Activated naive CD4-positive, alpha-beta T cell treated with anti-CD3 and anti-CD28 coated beads, Interleukin-2, amount 50 U/mL, for 72 hours (primary cell): Measurements from ENCODE around the gene SPATA24. TPM values are rescaled to one million over a fixed set of nuclear protein-coding genes. Genes with fewer than 3 reads are reported as not detected.

Experiments used
- ATAC-seq, 2 donors: fragments of 150-1000 bp; cut with Tn5 transposase; 2 replicates each; pipeline ENCODE4 v1.10.0; 2021; ENCODE audit warnings: mild to moderate bottlenecking in 2 of 2, moderate library complexity in 2 of 2
- DNase-seq, 2 donors: peaks; one replicate each; pipeline ENCODE4 v3.0.0; 2021 to 2022; ENCODE audit warnings: low spot score in 2 of 2
- H3K27ac Mint-ChIP-seq, 2 donors: one replicate each; pipeline ENCODE4 v1.8.0; 2022; ENCODE audit warnings: mild to moderate bottlenecking in 2 of 2, mixed read lengths in 2 of 2
- H3K36me3 Mint-ChIP-seq, 2 donors: one replicate each; pipeline ENCODE4 v1.8.0; 2022; ENCODE audit warnings: mixed read lengths in 2 of 2
- H3K9me3 Mint-ChIP-seq, 2 donors: one replicate each; pipeline ENCODE4 v1.8.0; 2022; ENCODE audit warnings: mixed read lengths in 2 of 2
- total RNA-seq, 2 donors: library from RNA; stranded (reverse); gene quantifications; one replicate each; pipeline ENCODE4 v1.2.3, GENCODE V29; 2022

SPATA24 gene
- total RNA-seq, 2 donors from 2014 or later: 6.8 to 8.9 TPM

DNA sequence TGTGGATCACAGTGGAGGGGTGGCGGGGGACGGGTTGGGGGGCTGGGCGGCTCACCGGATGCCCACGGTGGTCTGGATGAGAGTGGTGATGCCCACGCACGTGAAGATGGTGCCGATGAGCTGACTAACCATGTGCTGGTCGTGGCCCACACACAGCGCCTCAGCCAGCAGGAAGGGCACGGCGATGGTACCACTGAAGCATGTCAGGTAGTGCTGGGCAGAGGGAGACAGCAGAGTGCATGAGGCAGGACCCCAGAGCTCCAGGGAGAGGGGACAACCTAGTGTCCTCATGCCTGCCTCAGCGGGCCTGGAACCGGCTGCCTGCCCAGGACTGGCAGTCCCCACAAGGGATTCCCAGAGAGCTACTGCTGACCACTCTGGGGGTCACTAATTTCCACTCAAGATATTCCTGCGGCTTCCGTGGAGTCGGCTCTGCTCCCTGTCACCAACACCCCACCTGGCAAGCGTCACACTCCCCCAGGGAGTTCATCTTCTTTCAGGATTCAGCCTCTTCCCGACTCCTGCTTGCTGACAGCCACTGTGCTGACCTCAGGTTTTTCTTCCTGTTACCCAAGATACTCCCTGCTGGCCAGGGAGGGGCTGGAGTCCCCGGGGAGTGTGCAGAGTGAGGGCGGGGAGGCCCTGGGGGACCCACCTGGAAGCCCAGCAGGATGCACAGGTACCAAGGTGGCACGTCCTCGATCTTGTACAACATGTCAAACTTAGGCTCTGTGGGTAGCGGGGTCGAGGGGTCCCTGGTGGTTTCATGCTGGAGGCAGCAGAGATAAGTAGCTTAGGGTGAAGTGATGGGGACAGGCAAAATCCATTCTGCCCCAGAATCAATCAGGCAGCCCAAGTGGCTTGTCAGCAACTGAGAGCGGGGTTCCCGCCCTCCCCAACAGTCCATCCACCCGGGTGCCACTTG is 21.8 kb downstream of the SPATA24 start:
- Mint-ChIP-seq H3K27ac (no peak overlapping the region), H3K9me3 (no peaks in the 10 kb centered on the region), H3K36me3 (no peaks in the 10 kb centered on the region)
- DNase-seq (no peak), ATAC-seq (no peak)

DNA sequence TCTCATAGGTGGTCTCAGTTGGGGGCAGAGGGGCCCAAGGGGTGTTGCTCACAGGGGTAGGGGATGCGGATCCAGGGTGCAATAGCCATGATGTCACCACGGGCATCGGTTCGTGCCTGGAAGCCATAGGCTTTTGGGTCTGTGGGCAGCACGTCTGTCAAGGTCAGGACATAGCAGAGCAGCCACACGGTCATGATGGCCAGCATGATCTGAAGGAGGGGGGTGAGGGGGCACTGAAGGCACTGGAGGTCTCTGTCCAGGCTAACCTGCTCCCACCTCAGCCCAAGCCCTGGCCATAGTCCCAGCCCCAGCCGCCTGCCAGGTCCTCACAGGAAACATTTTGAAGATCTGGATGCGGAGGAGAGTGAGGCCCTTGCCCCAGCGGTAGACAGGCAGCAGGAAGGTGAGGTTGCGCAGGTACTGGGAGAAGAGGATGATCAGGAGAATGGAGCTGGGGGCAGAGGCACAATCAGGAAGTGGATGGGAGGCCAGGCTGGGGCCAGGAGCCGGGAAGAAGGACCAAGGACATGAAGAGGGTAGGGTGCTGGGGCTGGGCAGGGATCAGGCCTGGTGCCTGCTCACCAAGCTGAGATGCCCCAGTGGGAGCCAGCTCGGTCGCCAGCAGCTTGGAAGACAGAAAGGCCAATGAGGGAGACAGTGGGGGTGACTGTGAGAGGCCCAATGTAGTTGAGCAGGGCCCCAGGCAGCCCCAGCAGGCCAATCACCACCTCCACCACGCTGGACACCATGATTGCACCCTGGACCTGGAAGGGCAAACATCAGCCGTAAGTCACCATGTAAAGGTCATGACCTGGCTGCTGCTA is 24.1 kb downstream of the SPATA24 start:
- ATAC-seq (peak in 1 of 2 donors; percentile 6), DNase-seq (no peak)
- H3K27ac Mint-ChIP-seq: peak overlapping the region; percentile 0 to 15
- no peaks in the 10 kb centered on the region for H3K9me3 Mint-ChIP-seq
- H3K36me3 Mint-ChIP-seq: no peaks in the 10 kb centered on the region

DNA sequence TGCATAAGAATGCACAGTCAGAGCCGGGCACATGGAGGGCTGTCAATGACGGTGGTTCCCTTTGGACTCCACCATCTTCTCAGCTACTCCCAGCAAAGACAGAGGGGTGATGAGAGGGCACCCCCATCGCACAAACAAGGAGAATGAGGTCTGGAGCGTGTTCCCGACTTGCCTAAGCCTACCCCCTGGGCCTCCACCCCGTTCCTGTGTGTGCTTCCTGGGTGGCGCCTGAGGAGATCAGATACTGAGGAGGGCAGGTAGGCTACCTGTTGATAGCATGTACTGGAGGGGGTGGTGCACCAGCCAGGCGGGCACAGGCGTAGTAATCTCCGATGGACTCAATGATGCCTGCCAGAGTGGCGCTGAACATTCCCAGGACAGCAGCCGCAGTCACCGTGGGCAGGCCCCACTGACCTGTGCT is 24.9 kb downstream of the SPATA24 start:
- H3K27ac Mint-ChIP-seq: peak overlapping the region in 1 of 2 donors; percentile 0
- DNase-seq (no peak), ATAC-seq (no peak)
- H3K9me3 Mint-ChIP-seq: no peaks in the 10 kb centered on the region
- H3K36me3 Mint-ChIP-seq: no peaks in the 10 kb centered on the region

DNA sequence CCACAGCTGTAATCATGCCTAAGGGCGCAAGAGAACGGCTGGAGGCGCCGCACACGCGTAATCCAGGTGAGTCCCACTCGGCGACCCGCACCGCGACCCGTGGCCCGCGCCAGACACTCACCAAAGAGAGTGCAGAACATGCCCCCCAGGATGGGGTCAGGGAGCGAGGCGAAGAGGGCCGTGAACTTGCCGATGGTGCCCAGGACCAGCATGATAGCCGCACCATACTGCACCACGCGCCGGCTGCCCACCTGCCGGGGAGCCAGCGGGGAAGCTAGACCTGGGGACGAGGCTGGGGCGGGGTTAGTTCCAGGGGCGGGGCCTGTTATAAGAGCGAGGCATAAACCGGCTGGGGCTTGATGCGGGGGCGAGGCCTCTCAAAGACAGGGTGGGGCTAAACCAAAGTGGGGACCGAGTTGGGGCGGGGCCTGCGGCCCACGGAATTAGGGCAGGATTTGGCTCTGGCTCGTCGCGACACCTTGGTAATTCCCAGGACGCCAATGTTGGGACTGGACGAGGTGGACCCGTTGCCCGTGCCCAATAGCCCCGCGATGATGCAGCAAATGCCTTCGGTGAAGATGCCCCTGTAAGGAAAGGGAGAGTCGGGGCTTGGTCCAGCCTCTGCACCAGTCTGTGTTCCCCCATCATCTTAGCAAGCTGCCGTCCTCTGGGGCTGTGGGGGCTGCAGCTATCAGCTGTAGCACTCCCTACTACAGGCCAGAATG is 25.6 kb downstream of the SPATA24 start:
- ATAC-seq: no peak
- Mint-ChIP-seq H3K9me3 (no peaks in the 10 kb centered on the region), H3K27ac (no peak overlapping the region), H3K36me3 (no peaks in the 10 kb centered on the region)
- no peak for DNase-seq

DNA sequence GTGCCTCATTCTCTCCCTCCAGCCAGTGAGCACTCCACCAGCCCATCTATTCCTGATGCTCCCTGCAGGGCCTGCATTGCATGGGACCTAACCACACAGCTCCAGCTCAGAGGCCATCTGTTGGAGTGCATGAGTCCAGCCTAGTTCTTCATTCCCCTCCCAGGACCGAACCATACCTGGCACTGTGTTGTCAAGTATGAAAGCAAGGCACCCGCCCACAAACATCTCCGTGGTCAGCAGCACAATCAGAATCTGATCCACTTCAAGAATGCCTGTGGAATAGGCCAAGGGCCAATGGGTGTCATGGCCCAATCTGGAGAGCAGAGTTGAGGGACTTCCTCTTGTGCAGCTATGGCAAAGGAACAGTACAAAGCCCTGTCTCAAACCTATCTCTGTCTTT is 26.7 kb downstream of the SPATA24 start:
- Mint-ChIP-seq H3K9me3 (no peaks in the 10 kb centered on the region), H3K36me3 (no peaks in the 10 kb centered on the region), H3K27ac (no peak overlapping the region)
- DNase-seq: no peak
- ATAC-seq: no peak

DNA sequence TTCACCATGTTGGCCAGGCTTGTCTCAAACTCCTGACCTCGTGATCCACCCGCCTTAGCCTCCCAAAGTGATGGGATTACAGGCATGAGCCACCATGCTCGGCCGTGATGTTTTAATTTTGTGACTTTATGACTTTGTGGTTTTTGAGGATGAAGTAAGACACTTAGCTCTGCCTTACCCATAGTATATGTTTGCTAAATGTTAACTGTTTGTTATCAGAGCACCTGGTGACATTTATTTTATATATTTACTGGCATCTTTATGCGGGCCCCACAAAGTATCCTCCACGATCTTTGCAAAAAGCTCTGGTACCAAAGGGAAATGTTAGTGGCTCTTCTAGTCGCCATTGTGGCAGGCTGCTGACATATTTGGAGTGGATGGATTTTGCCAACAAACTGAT is 27.5 kb downstream of the SPATA24 start:
- ATAC-seq: no peak
- no peak for DNase-seq
- no peaks in the 10 kb centered on the region for H3K9me3 Mint-ChIP-seq
- H3K36me3 Mint-ChIP-seq: no peaks in the 10 kb centered on the region
- H3K27ac Mint-ChIP-seq: peak overlapping the region in 1 of 2 donors; percentile 23

DNA sequence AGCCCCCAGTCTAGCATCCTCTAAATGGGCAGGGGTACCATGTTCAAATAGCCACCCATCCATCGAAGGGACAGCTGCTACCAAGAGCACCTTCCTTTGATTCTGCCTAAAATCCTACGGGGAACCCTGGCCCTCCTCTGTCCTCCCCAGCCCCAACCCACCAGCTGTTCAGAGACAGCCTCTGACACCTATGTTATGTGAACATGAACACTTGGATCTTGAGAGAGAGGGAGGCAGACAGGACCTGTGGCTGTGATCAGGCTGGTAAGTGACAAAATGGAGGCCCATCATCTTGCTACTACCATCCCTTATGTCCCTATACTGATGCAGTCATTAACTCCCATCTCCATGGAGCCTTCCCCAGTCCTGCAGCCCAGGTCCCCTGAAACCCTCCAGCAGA is 29.0 kb downstream of the SPATA24 start:
- DNase-seq (no peak), ATAC-seq (no peak)
- Mint-ChIP-seq H3K36me3 (no peaks in the 10 kb centered on the region), H3K9me3 (no peaks in the 10 kb centered on the region), H3K27ac (no peak overlapping the region)

DNA sequence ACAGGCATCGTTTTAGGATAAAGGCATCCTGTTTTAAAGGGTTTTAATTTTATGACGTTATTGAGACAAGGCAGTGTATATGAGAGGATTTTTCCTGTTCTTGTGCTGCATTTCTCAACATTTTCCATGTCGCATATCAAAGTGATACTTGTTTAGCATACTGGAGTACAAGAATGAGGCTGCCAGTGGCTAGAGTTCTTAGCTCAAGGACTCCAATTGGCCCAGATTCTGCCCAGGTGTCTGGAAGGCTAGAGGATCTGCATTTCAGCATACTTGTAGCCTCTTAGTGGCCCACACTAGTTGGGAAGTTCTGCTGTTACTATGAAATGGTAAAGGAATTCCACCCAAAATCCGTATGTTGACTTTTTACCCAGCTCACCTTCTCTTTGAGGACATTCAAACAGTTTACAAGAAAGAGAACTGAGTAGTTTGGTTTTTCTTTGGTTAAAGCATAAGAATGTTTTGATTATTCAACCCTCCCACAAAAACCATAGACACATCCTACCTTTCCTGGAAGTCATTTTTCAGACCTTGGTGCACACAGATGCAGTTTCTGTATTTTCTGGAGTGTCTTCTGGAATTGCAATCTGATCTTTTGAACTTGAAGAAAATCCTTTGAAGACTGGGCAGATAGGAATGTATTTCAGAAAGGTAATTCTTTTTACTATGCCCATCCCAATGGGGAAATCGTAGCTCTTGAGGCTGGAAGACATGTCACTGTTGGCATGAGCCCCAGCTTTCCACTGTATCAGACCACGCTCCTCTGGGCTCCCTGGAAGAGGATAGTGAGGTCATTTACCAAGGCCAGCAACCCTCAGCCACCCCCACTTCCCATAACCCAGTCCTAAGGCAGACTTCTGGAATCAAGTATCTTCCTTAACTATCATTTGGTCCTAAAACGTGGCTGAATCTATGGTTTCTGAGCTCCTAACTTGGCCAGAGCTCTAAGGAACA is 32.1 kb downstream of the SPATA24 start:
- ATAC-seq: peak in 1 of 2 donors; percentile 24
- no peak overlapping the region for H3K27ac Mint-ChIP-seq
- no peaks in the 10 kb centered on the region for H3K36me3 Mint-ChIP-seq
- DNase-seq: no peak
- H3K9me3 Mint-ChIP-seq: no peaks in the 10 kb centered on the region

DNA sequence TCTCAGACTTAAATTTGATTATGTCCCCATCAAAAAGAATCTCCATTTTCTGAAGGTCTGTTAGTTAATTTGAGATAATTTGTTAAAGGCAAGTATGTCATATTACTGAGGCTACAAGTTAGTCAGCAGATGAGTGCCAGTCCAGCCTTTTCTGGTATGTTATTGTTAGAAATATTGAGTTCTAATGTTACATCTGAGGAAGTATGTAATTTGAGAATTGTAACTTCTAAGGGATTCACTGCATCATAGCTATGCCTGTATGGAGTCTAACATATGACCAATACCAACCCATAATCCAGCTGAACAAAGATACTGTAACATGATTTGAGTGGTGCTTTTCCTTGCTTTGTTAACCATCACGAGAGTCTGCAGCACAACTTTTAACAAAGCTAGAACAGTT is 34.7 kb downstream of the SPATA24 start:
- H3K27ac Mint-ChIP-seq: no peak overlapping the region
- no peak for ATAC-seq
- peaks cover 0 to 5% of the 10 kb centered on the region in 2 donors for H3K36me3 Mint-ChIP-seq
- no peak for DNase-seq
- no peaks in the 10 kb centered on the region for H3K9me3 Mint-ChIP-seq

DNA sequence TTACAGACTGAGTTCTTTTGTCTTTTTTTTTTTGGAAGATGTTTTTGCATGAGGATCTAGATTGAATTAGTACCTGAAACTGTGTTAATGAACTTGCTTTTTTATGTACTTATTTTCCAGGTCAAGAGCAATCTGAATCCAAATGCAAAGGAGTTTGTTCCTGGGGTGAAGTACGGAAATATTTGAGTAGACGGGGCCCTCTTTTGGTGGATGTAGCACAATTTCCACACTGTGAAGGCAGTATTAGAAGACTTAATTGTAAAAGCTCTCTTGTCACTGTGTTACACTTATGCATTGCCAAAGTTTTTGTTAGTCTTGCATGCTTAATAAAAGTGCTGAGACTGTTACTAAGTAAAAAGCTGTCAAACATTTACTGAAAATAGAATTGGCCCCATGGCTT is 35.3 kb downstream of the SPATA24 start:
- Mint-ChIP-seq H3K27ac (no peak overlapping the region), H3K36me3 (peaks cover 0 to 11% of the 10 kb centered on the region in 2 donors), H3K9me3 (no peaks in the 10 kb centered on the region)
- no peak for DNase-seq
- no peak for ATAC-seq

DNA sequence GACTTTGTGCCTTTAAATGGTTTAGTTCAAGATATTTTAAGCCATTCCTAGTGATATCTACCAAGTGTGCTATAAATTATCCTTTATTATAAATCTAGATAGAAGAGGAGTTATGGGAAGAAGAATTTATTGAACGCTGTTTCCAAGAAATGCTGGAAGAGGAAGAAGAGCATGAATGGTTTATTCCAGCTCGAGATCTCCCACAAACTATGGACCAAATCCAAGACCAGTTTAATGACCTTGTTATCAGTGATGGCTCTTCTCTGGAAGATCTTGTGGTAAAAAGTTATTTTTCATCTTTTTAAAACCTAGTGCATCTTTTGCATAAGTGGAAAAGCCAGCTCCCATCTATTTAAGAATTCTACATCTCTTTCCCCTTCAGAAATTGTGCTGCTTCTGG is 39.4 kb downstream of the SPATA24 start:
- Mint-ChIP-seq H3K27ac (no peak overlapping the region), H3K36me3 (peaks cover 0 to 19% of the 10 kb centered on the region in 2 donors)

DNA sequence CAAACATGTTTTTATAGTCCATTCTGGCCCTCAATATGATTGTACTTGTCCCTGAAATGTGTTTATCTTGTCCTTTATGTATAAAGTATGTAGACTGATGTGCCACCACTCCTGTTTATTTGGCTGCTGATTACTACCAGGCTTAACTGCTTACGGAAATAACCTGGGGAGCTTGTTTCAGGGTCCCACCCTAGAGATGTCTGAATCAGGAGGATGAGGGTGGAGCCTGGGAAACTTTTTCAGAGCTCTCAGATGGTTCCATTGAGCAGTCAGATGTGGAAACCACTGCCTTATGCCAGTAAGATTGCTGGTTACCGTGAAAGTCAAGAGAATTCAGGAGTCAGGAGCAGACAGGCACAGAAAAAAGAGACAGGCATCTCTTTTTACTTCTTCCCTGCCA is 40.0 kb downstream of the SPATA24 start:
- H3K27ac Mint-ChIP-seq: no peak overlapping the region
- ATAC-seq: no peak
- no peak for DNase-seq
- no peaks in the 10 kb centered on the region for H3K9me3 Mint-ChIP-seq
- peaks cover 0 to 19% of the 10 kb centered on the region in 2 donors for H3K36me3 Mint-ChIP-seq

More for the DNA sequence above, 39.4 kb downstream of the SPATA24 start:
- DNase-seq: no peak
- no peaks in the 10 kb centered on the region for H3K9me3 Mint-ChIP-seq
- ATAC-seq: no peak

DNA sequence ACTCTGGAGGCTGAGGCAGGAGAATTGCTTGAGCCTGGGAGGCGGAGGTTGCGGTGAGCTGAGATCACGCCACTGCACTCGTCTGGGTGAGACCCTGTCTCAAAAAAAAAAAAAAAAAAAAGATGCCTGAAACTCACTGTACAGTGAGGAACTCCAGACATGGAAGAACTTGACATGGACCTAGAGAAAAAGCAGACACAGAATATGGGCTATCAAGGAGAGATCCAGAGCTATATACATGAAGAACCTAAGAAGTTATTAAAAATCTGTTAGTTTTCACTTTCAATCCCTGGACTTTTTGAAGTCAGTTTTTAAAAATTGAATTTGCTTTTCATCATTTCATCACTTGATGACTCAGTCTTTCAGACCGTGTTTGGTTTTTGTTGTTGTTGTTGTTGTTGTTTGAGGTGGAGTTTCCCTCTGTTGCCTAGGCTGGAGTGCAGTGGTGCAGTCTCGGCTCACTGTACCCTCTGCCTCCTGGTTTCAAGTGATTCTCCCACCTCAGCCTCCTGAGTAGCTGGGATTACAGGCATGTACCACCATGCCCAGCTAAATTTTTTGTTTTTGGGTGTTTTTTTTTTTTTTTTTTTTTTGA is 42.0 kb downstream of the SPATA24 start:
- DNase-seq: no peak
- Mint-ChIP-seq H3K9me3 (no peaks in the 10 kb centered on the region), H3K27ac (peak overlapping the region in 1 of 2 donors; percentile 40), H3K36me3 (peaks cover 0 to 19% of the 10 kb centered on the region in 2 donors)
- no peak for ATAC-seq

DNA sequence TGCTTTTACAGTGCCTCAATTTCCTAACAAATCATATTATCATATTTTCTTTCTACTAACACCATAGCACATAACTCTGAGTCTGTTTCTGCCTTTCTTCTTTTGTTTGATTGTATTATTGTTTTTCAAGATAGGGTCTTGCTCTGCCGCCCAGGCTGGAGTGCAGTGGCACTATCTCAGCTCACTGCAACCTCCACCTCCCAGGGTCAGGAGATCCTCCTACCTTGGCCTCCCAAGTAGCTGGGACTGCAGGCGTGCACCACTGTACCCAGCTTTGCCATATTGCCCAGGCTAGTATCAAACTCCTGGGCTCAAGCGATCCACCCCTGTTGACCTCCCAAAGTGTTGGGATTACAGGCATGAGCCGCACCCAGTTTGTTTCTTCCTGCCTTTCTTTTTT is 43.5 kb downstream of the SPATA24 start:
- Mint-ChIP-seq H3K27ac (no peak overlapping the region), H3K36me3 (peaks cover 0 to 19% of the 10 kb centered on the region in 2 donors), H3K9me3 (no peaks in the 10 kb centered on the region)
- no peak for ATAC-seq
- DNase-seq: no peak

DNA sequence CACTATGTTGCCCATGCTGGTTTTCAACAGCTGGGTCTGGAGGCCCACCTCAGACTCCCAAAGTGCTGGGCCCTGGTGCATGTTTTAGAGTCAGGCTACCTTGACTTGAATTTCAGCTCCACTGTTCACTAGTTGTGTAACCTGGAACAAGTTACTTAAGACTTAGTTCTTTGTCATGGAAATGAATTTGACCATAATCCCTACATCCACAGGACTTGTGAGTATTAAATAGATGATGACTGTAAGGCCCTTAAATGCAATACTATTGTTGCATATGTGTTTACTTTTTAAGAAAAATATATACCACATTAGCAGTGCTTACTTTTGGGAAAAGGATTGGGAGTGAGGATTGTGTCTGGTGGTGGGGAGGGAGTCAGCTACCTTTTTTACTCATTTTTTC is 45.8 kb downstream of the SPATA24 start:
- DNase-seq (no peak), ATAC-seq (no peak)
- Mint-ChIP-seq H3K36me3 (peaks cover 0 to 11% of the 10 kb centered on the region in 2 donors), H3K9me3 (no peaks in the 10 kb centered on the region), H3K27ac (no peak overlapping the region)
